ENCODE data around the gene CHAT. TPM values are rescaled to one million over a fixed set of nuclear protein-coding genes. Genes with fewer than 3 reads are reported as not detected.

The CHAT gene
- total RNA-seq, 1 experiment from 2014 or later: not detected

DNA sequence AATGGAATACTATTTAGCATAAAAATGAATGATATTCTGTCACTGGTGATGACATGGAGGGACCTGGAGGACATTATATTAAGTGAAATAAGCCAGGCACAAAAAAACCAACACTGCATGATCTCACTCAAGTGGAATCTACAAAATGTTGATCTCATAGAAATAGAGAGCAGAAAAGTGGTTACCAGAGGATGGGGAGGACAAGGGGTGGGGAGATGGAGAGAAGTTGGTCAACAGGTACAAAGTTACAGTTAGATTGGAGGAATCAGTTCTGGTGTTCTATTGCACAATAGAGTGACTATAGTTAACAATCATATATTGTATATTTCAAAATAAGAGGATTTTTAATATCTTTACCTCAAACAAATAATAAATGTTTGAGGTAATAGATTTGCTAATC lies 28.4 kb upstream of the CHAT start:
- Histone ChIP-seq H3K27ac (ENCODE audit: low read depth, low read length) (no peak overlapping the region), H3K4me3 (replicated peaks in 1 of 2; ENCODE audit: low read depth in 1 of 2, low read length in 2 of 2) (no peak overlapping the region), H3K9me3 (ENCODE audit: control insufficient read depth in 1 of 2, insufficient read depth in 1 of 2, low read depth in 1 of 2, low read length in 2 of 2) (no peaks in the 10 kb centered on the region), H3K9ac (ENCODE audit: low read length) (no peak overlapping the region), H2AFZ (ENCODE audit: low read depth, low read length, poor library complexity, severe bottlenecking) (no peak overlapping the region), H3K79me2 (ENCODE audit: insufficient read depth, low read length) (no peaks in the 10 kb centered on the region), H4K20me1 (ENCODE audit: insufficient read depth) (no peaks in the 10 kb centered on the region), H3K9me2 (ENCODE audit: insufficient read depth) (no peaks in the 10 kb centered on the region), H3K36me3 (ENCODE audit: control insufficient read depth in 1 of 2, insufficient read depth in 2 of 2, low read length in 2 of 2) (no peaks in the 10 kb centered on the region), H3K27me3 (ENCODE audit: insufficient read depth, low read length) (no peaks in the 10 kb centered on the region), H3K4me1 (ENCODE audit: control insufficient read depth in 1 of 2, insufficient read depth in 2 of 2, low read length in 2 of 2) (no peaks in the 10 kb centered on the region), H3K4me2 (ENCODE audit: low read length) (no peak overlapping the region)
- DNase-seq (ENCODE audit: low read depth, low spot score) (no peak), ATAC-seq (no peak)
- intact Hi-C loops (cut with micrococcal nuclease): no loop called here
- RAD21 ChIA-PET (ENCODE audit: low non-redundant PET in 1 of 2, low total read pairs in 2 of 2, uncharacterized antibody in 2 of 2, unreplicated experiment in 2 of 2): no interaction called here
- CTCF ChIA-PET: interaction anchor here (1.5 kb wide), 1 partner anchor 8 kb away, joined by 7 read pairs; no protein-coding TSS in a partner anchor
- POLR2A ChIA-PET: no interaction called here
- TF ChIP-seq TCF7L2 (IDR thresholded peaks at IDR 0.05; ENCODE audit: borderline replicate concordance, extremely low read depth, insufficient read depth, insufficient read length): no peak
- no peak for TF ChIP-seq SIN3A (IDR thresholded peaks at IDR 0.05; ENCODE audit: low read depth)
- no peak for TF ChIP-seq ZNF274 (IDR thresholded peaks at IDR 0.05; ENCODE audit: low read depth, low read length)
- TF ChIP-seq SRF (IDR thresholded peaks at IDR 0.05; ENCODE audit: low read depth): no peak
- TF ChIP-seq EGR1 (IDR thresholded peaks at IDR 0.05; ENCODE audit: low read depth): no peak
- no peak for TF ChIP-seq JUND (IDR thresholded peaks at IDR 0.05)
- no peak for TF ChIP-seq ZFX (IDR thresholded peaks at IDR 0.05)
- TF ChIP-seq FOSL1 (IDR thresholded peaks at IDR 0.05; ENCODE audit: low read depth): no peak
- TF ChIP-seq EZH2phosphoT487 (IDR thresholded peaks at IDR 0.05; ENCODE audit: borderline replicate concordance): no peak
- no peak for TF ChIP-seq REST (IDR thresholded peaks at IDR 0.05; ENCODE audit: low read depth)
- TF ChIP-seq, protein P1, sequence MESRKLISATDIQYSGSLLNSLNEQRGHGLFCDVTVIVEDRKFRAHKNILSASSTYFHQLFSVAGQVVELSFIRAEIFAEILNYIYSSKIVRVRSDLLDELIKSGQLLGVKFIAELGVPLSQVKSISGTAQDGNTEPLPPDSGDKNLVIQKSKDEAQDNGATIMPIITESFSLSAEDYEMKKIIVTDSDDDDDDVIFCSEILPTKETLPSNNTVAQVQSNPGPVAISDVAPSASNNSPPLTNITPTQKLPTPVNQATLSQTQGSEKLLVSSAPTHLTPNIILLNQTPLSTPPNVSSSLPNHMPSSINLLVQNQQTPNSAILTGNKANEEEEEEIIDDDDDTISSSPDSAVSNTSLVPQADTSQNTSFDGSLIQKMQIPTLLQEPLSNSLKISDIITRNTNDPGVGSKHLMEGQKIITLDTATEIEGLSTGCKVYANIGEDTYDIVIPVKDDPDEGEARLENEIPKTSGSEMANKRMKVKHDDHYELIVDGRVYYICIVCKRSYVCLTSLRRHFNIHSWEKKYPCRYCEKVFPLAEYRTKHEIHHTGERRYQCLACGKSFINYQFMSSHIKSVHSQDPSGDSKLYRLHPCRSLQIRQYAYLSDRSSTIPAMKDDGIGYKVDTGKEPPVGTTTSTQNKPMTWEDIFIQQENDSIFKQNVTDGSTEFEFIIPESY (IDR thresholded peaks at IDR 0.05; ENCODE audit: extremely low read depth, insufficient replicate concordance, low read length): no peak
- TF ChIP-seq, protein P2, sequence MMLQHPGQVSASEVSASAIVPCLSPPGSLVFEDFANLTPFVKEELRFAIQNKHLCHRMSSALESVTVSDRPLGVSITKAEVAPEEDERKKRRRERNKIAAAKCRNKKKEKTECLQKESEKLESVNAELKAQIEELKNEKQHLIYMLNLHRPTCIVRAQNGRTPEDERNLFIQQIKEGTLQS (IDR thresholded peaks at IDR 0.05): no peak
- no peak for TF ChIP-seq CBX3 (IDR thresholded peaks at IDR 0.05; ENCODE audit: low read depth)
- no peak for TF ChIP-seq RAD21 (IDR thresholded peaks at IDR 0.05; ENCODE audit: low read depth)
- TF ChIP-seq CEBPB (IDR thresholded peaks at IDR 0.05; ENCODE audit: low read depth): no peak
- no TSS peak for BruUV-seq (replicated peaks)

Data from HCT116 (cell line).